RCC 7860 (cell line): ENCODE data around the gene CDC25C.

ENCODE experiments used
- DNase-seq: peaks from one replicate; pipeline ENCODE4 v3.0.0-alpha.2; 2015; ENCODE audit warnings: low spot score
- FAIRE-seq: peaks from 2 replicates; lab custom pipeline; 2012; peaks lifted over from hg19 to GRCh38; lab: Jason Lieb, UNC

Gene CDC25C

DNA sequence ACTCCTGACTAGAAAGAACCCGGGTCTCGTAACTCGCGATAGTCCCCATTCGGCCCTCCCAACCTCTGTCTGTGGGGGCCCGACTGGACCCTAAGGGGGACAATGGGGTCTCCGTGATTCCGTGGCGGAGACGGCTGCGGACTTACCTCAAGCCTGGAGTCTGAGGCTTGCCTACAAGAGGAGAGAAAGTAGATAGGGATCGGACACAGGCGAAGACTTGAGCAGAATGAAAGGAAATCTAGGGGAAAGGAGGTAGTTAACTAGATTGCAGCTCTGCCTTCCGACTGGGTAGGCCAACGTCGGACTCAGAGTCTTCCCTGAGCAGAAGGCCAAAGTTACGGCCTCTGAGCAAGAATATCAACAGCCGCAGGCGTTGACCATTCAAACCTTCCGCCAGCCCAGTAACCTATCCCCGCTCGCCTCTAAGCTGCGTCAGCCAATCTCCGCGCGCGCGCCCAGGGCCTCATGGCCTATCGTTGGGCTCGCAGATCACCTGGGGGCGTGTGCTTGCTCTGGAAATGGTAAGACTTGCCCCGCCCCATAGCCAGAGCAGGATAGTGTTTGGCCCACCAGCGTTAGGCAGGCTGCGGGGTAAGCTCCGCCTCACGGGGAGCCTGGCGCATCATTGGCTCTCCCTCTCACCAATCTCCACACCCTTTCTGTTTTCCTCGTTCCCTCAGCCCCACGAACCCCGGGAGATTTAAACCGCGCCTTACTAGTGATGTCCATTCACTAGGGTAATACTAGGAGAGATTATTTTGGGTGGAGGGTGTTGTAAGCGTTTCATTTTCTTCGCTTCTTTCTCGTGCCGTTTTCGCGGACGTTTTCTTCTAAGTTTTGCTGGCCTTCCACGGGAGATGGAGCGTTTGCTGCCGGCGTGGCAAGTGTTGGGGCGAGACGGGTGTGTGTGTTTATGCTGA, at the start of gene CDC25C:
Gene CDC25C (minus strand): TSS at position 356 of the 920 bp plus-strand sequence. CDS start 624 bp downstream, outside the sequence.
- peak; percentile 97 for DNase-seq
- FAIRE-seq = peak; percentile 94

DNA sequence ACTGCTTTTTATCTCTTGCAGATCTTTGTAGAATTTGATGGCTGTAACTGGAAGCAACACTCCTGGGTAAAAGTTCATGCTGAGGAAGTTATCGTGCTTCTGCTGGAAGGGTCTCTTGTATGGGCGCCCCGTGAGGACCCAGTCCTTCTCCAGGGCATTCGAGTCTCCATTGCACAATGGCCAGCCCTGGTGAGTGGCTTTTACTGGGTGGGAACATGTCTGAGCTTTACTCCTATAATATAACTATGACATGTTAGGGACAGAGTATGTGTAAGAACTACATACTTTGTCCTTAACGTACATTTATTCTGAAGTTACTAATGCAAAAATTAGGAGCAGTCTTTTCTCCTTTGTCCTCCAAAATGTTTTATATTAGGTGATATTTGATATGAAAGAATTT, 41.0 kb upstream of the CDC25C start:
- DNase-seq = no peak
- no peak for FAIRE-seq

DNA sequence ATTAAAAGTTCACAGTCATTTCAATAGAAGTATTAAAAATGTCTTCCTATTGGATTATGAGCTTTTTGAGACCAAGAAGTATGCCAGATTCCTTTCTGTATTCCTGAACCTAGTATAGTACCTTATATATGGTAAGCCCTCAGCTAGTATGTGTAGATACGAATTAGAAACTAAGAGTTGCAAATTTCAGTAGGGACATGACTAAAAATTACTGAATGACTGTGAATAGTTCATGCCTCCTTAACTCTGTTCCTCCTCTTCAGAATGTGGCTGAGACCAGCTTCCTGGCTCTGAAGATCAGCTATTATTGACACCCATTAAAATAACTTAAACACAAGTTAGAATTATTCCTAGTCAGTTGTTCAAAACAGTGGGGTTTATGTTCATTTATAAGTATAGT, 40.6 kb upstream of the CDC25C start:
- DNase-seq (no peak), FAIRE-seq (no peak)

DNA sequence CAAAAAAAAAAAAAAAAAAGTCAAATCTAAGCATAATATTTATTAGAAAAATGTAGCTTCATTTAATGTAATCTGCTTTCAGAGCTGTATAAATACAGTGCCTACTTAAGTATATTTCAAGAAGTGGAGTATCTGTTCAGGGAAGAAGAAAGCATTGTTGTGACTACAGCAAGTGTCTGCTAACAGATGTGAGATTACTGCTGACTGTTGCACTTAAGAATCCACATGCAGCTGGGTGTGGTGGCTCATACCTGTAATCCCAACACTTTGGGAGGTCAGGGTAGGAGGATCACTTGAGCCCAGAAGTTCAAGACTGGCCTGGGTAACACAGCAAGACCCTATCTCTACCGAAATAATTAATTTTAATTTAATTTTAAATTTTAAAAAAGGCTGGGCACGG, 39.9 kb upstream of the CDC25C start:
- FAIRE-seq (no peak), DNase-seq (no peak)

DNA sequence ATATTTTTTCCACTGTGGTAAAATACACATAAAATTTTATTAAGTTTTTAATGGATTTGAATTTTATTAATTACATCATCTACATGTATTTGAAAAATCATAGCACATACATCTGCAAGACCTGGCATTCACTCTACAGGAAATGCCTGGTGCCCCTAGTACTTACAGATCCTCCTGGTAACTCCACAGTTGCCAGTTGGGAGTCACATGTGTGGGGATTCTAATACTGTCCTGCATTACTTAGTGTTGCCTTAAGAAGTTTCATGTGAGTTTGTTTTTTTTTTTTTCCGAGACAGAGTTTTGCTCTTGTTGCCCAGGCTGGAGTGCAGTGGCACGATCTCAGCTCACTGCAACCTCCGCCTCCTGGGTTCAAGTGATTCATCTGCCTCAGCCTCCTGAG, 38.9 kb upstream of the CDC25C start:
- no peak for FAIRE-seq
- no peak for DNase-seq

DNA sequence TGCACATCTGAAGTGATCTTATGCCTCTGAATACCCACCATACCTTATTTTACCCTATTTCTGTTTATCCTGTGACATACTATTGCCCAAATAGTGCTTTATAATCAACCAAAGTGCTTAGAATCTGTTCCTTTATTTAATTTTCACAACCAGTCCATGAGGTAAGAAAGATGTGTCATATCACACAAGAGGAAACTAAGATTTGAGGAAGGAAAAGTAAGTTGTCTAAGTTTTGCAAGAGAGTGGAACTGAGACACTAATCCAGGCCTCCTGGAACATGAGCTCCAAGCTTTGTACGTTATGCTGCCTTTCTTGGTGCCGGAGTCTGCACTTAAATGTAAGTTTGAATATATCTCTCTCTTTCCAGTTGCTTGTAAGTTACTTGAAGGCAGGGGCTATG, 38.1 kb upstream of the CDC25C start:
- DNase-seq (no peak), FAIRE-seq (no peak)

DNA sequence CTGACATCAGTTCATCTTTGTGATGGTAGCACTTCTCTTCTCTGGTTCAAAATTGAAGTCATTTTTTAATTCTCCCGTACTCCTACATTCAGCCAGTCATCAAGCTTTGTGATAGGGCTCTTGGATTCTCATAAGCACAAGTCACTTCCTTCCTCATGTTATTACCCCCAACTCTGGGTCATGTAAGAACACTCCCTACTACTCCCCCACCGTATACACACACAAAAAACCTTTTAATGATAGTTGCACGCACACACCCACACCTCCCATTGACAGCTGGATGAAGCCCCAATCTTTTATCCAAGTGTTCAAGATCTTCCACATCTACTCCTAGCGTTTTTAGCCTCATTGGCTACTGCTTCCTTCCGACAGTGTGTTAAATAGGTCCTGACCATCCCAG, 37.7 kb upstream of the CDC25C start:
- DNase-seq (no peak), FAIRE-seq (no peak)

DNA sequence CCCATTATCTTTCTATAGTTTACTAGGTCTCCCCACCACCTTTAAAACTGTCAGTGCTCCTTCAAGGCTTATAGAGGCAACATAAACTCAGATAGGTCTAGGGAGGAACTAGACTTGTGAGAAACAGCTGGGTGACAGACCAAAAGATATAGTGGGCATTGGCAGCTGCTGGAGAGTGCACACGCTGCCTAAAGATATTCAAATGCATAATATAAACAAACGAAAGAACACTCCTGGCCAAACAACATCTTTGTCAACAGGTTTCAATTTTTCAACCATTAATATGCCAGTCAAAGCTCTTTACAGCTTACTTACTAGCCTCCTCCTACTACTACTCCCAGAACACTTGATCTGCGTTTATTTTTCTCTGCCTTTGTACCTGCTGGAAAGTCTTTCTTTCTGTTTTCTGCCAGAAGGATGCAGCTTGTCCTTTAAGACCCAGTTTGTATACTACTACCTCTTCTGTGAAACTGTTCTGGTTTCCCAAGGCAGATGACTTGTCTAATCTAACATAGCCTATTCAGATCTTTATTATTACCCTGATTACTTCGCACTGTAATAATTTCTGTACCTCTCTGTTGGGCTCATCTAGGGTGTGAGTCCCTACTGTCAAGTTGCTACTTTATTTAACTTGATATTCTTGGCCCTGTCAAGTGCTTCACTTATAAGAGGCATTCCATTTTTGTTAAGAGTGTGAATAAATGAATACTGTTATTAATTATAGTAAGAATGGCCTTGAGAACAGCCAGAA, 35.2 kb upstream of the CDC25C start:
- DNase-seq = no peak
- FAIRE-seq = no peak

DNA sequence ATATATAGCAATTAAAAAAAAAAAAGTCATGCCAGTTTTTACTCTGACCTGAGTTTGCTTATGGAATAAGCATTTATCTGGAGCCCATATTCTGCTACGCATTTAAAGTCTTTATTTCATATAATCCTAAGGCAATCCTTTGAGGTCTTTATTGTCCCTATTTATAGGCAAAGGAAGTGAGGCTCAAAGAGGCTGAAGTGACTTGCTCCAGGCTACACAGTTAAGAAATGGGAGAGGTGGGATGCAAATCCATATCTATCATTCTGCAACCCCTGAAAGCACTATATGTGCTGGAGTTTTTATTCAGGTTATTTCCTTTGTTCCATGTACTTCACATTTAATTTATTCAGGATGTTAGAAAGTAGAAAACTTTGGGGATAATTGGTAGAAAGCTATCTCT, 33.0 kb upstream of the CDC25C start:
- no peak for FAIRE-seq

DNA sequence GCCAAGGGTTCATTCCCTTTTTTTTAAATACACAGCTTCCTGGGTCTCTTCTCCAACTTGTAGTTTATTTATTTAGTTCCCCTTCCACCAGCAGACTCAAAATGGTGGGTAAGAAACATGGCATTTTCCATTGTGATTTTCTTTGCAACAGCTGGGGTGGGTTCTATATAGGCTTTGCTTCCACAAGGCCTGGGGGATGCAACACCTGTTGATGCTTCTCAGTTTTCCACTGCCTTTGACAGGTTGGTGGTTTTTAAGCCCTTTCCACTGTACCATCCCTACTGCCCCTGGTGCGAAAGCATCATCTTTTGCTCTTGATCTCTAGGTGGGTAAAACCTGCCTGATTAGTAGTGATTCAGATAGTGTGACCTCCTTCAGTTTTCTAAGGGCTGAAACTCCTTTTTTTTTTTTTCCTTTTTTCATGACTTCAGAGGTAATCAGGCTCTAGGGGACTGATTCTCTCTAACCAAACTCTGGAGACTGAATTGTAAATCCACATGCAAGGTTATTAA, 29.4 kb upstream of the CDC25C start:
- DNase-seq (no peak), FAIRE-seq (no peak)

More for the DNA sequence above, 33.0 kb upstream of the CDC25C start:
- no peak for DNase-seq

DNA sequence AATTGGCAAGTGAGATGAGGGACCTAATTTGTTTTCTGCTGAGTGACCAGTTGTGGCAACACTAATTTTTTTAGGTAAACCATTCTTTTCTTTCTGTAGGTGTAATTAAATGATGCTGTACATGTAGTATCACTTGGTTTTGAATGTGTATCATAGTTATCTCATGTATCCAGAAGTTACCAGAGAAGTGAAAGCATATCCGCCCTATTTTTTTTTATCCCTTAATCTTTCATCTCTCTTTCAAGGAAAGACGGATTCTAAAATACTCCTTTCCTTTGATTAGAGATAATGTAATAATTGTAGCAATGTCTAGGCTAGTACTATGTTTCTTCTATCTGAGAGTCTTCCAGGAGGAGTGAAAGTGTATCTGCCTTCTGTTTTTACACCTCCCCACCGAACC, 28.0 kb upstream of the CDC25C start:
- FAIRE-seq (no peak), DNase-seq (no peak)

DNA sequence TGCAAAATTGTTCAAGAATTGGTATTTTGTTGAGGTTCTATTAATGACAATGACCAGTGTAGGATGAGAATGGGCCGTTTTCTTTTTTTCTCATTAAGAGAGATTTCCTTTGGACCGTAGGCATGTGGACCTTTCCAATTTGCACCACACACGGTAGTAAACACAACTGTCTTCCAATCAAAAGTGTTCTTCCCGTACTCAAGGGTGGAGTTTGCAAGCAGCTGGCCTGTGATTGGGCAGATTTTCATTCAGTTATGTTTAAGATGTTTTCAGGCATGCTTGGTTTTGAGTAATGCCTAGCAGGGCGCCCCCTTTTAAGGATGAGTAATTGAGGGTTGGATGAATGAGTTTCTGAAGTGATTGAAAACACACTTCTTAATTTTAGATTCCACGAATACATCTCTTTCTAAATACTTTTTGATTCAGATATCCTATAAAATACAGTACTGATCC, 23.3 kb upstream of the CDC25C start:
- DNase-seq = peak; percentile 50
- peak; percentile 78 for FAIRE-seq

DNA sequence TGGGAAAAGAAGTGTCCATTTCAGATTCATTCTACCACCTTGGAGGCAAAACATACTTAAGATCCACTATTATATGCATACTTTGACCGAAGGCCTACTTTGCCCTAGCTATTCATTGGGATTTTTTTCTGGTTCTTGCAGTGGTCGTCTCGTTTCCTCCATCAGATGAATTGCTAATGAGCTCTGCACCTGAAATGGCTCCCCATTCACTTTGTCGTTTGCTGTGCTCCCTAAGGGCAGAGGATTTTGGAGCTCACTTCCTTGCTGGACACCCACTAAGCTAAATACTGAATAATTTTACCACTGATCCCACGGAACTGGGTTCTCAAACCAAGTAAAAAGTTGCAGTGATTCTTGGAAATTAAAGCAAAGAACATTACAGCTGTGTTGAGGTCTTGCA, 22.8 kb upstream of the CDC25C start:
- FAIRE-seq = no peak
- no peak for DNase-seq

DNA sequence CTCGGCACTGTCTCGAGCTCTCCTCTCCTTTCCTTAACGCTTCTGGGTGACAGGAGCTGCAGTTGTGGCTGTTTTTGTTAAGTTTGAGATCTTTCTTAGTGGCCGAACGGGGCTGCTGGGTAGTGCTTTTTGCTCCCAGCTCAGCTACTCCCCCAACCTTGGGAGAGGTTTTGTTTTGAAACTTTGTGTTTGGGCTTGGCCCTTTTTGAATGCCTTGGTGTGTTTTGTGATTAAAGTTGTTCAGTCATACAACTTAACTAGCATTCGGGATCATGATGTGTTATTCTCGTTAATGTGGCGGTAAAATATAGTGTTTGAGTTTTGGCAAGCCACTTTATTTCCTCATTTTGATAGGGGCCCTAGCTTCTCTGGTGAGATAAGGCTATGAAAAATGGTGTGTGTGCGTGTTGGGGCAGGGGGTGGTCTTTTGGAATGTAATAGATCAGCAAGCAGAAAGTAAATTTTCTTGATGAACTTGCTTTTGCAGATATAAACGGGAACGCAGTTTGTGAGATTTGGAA, 22.0 kb upstream of the CDC25C start:
- FAIRE-seq (no peak), DNase-seq (no peak)

DNA sequence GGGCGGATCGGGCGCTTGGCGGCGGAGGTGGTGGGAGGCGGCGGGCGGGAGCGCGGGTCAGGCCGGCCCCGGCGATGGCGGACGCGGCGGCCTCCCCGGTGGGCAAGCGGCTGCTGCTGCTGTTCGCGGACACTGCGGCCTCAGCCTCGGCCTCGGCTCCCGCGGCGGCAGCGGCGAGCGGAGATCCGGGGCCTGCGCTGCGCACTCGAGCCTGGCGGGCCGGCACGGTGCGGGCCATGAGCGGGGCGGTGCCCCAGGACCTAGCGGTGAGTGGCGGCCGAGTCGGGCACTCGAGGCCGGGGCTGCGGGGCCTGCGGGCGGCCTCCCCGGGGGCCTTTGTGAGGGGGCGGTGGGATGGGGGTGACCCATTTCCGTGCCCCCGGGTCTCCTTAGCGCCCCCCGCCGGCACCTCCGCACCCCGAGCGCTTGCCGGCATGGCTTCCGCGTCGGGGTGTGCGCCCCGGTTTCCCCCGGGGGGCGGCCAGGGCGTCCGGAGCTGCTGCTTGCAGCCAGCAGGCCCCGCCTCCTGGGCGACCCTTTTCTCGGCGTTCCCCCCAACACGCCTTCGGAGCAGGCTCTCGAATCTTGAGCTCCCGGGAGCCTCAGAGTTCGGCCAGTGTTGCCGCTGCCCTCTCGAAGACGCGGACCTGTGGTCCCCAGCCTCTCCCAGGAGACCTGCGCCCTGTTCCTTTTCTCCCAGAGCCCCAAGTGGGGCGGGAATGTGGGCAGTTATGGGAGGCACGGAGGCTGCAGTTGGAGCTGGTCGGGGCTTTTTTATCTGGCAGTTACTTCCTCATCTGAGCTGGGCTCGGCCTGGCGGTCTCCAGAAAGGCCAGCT, 21.3 kb upstream of the CDC25C start:
- FAIRE-seq (no peak), DNase-seq (peak; percentile 43)

DNA sequence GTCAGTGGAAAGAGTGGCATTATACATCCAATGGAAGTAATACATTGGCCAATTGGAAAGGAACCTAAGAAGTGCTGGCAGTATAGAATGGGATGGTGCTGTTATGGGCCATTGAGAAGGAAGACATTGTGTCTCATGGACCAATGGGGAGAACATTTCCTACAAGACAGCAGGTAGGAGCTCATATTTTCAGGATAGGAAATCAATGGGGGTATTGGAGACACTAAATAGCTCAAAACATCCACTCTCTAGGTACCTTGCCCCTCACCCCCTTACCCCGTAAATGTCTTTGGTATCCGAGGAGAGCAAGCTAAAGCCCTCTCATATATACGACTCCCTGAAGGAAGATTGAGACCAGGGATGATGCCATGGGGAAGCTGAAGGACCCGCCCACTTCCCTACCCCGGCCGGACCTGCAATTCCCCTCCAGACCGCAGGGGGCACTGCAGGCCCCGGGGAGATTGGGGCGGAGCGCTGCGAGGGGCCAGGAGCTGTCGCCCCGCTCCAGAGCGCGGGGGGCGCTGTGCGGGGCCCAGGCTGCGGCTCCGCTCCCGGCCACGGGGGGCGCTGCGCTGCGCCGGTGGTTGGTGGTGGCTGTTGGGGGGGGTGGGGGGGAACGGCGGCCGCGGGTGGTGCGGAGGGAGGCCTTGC, 20.6 kb upstream of the CDC25C start, which contains the start of gene KDM3B:
Gene KDM3B (plus strand): TSS at position 615 of the 651 bp plus-strand sequence. CDS start 111 bp downstream, outside the sequence.
- DNase-seq = peak; percentile 74

DNA sequence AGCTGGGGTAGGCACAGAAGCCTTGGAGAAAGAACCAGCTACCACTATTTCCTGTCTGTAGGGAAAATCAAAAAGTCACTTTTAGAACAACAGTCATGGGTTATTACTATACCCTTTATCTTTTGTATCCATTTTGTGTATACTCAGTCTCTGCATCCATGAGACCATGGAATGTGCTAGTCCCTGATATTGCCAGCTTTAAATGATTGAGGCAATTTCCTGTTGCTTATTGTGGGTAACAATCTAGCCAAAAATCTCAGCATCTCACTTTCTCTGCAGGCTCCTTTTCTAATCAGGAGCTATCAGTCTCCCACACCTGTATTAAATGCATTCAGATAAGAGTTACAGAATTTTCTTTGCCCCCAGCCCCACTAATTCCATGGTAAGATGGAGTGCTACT, 19.9 kb upstream of the CDC25C start:
- FAIRE-seq = no peak
- DNase-seq = no peak

More for the DNA sequence above, 20.6 kb upstream of the CDC25C start, which contains the start of gene KDM3B:
- FAIRE-seq = no peak

DNA sequence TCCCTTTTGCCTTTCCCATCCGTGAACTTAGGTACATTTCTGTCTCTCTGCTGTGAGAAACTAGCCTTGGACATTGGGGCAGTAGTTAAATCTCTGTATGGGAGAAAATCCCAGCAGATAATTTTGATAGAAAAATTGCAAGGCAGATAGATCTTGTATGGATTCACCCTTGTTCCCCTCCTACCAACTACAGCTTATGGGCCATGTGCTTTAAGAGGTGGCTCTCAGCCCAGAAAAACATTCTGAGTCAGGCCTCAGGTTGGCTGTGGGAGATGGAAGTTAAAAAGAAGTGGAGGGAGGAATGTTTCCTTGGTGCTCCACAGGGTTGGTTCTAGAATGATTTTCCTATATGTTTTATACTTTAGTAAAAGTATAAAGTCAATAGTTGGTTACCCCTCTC, 19.5 kb upstream of the CDC25C start:
- DNase-seq (no peak), FAIRE-seq (no peak)

DNA sequence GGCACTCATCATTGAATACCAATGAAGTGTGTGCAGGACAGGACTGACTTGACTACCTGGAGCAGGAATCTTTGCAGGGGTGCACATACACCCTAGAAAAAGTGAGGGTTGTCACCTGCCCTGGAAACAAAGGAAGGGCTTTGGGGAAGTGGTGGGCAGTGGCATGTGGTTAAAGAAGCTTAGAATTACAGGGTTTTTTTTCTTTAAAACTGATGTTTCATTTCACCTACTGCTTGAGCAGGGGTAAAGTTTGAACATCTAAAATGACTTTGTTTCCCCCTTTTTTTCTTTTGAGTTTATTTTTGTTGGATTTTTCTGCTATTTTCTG, 18.9 kb upstream of the CDC25C start:
- FAIRE-seq (no peak), DNase-seq (no peak)
